Activated CD4-positive, CD25-positive, alpha-beta regulatory T cell treated with anti-CD3 and anti-CD28 coated beads, Interleukin-2, amount 50 U/mL, for 72 hours (primary cell): ENCODE measurements around the gene LSR.
A peak's percentile ranks its signal among the peaks of the same experiment; 100 is the strongest.

Experiments
- DNase-seq: peaks from one replicate; pipeline ENCODE4 v3.0.0; 2021

The LSR gene

GRCh38 chr19:35249146-35249847 is 495 bp downstream of the LSR start:
- peak; percentile 31 for DNase-seq

GRCh38 chr19:35249848-35250711 is 1.3 kb downstream of the LSR start:
- peak; percentile 25 for DNase-seq

GRCh38 chr19:35251456-35251855 is 2.7 kb downstream of the LSR start:
- no peak for DNase-seq

GRCh38 chr19:35253316-35254286 is 4.8 kb downstream of the LSR start:
- DNase-seq = peak; percentile 20

DNA sequence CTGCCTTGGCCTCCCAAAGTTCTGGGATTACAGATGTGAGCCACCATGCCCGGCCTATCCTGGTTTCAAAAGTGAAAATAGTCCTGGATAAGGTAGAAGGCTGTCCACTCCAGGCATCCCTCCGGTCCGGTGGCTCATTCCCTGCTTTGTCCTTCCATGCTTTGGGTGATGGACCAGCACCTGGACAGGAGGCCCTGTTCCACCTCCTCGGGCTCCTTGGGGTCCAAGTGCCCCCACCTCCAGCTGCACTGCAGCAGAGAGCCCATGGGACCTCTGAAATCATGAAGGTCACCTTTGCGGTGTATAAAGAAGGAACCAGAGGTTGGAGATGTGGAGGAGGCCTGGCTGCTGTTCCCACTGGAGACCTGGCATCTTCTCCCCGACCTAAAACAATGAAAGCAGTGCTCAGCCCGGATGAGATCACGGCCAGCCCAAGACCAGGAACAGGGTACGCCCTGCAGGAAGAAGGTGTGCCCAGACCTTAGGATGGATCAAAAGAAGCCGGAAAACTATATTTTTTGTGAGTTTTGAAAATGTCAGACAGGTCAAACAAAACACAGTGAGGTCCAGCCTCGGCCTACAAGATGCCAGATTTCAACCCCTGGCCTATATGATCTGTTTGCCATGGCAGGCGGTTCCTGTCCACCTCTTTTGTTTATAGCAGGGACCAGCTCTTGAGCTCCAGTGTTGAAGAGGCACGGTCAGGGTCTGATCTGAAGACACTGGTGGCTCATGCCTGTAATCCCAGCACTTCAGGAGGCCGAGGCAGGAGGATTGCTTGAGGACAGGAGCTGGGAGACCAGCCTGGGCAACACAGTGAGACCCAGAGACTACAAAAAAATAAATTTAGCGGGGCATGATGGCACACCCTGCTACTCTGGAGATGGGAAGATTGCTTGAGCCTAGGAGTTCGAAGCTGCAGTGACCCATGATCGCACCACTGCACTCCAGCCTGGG is 5.8 kb downstream of the LSR start:
- DNase-seq = peak; percentile 22

DNA sequence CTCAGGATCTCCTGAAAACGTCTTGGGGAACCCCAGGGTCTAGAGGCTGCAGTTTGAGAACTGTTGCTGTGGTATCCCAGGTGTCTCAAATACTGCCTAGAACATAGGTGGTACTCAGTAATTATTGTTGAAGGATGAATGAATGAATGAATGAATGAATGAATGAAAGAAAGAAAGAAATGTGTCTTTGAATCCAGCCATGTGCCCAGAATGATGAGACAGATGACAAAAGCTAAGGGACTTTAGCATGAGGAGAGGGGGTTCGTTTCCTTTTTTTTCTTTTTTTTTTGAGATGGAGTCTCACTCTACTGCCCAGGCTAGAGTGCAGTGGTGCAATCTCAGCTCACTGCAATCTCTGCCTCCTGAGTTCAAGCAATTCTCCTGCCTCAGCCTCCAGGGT is 7.8 kb downstream of the LSR start:
- DNase-seq = peak; percentile 17

DNA sequence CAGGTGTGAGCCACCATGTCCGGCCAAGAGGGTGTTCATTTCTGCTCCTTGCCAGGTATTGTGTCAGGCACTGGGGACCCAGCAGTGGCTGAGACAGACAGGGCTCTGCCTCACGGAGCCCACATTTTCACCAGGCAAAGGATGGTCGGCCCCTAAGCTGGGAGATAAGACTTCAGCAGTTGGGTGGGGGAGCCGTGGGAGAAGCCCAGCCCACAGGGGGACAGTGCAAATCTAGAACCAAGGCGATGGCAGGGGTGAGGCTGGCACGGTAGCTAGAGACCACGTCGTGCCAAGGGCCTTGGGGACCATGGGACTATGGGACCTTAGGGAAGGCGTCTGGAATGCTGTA is 8.3 kb downstream of the LSR start:
- peak; percentile 17 for DNase-seq

DNA sequence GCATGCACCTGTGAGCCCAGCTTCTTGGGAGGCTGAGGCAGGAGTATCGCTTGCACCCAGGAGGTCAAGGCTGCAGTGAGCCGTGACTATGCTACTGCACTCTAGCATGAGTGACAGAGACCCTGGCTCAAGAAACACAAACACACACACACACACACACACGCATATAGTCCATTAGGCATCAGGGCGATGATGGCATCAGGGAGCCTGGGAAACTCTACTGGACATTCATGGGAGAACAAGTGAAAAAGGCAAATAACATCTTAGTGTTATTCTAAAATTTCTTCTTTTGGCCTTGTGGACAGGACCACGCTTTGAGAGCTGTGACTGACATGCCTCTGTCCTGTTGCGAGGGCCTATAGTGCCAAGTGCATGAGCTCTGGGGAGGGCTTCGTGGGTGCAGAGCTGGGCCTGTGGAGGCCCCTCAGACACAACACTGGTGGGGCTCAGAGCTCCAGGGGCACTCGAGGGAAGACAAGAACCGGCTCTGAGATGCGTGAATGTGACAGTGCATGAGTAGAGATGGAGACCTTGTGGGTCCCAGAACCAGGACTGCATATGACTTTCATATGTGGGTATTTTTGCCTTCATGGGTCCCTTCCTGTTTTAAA is 12.0 kb downstream of the LSR start:
- peak; percentile 14 for DNase-seq

GRCh38 chr19:35261356-35262100 is 12.7 kb downstream of the LSR start:
- DNase-seq = peak; percentile 29

DNA sequence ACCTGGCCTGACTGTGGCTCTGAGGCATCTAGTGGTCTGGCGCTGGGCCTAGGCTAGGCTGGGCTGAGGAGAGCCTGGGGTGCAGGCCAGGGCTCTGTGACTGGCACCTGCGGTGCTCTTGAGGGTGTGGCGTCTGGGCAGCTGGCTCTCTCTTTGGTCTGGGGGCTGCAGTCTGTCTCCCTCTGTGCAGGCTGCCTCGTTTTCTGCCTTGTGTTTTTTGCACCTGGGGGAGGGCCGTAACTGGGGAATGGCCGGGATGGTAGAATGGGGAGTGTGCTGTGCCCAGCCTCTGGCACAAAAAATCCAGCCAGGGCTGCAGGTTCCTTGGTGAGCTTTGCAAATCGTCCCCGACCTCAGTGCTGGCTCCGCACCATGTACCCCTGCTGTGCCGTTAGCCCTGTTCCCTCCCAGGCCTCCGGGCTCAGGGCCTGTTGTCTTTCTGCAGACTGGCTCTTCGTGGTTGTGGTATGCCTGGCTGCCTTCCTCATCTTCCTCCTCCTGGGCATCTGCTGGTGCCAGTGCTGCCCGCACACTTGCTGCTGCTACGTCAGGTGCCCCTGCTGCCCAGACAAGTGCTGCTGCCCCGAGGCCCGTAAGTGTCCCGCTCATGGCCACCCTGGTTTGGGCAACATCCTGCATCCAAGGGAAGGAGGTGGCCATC is 13.4 kb downstream of the LSR start:
- DNase-seq = peak; percentile 28

DNA sequence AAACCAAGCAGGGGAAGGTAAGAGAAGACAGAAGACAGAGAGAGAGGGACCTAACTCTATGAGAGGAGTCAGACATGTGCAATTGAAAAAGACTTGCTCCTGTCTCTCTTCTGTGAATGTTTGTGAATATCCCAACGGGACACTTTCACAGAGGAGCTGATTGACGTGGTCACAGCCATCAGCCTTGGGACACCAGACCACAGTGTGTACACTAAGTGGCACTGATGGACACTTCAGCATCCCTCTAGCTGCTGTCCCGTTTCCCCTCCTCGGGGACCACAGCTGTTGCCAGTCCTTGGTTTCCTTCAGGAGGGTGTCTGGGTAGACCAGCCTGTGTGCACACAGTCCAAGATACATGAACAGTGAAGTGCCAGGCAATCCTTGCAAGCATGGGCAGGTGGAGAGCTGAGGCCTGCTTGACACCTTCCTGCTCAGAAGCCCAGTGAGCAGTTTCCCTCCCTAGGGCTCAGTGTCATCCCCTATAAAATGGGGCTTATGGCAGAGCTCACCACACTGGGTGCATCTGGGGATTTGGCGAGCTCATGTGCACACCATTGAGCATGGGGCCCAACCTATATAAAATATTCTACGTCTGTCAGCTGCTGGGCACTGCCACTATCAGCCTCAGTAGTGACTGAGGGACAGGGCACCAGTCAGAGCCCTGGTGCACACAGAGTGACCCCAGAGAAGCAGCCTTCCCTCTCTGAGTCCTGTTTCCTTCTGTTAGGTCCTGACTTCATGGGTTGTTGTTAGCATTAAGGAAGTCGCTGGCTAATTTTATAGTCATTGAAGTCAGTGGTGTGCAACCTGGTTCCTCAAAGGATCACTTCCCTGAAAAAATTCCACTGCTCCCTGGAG is 15.7 kb downstream of the LSR start:
- DNase-seq = peak; percentile 26

DNA sequence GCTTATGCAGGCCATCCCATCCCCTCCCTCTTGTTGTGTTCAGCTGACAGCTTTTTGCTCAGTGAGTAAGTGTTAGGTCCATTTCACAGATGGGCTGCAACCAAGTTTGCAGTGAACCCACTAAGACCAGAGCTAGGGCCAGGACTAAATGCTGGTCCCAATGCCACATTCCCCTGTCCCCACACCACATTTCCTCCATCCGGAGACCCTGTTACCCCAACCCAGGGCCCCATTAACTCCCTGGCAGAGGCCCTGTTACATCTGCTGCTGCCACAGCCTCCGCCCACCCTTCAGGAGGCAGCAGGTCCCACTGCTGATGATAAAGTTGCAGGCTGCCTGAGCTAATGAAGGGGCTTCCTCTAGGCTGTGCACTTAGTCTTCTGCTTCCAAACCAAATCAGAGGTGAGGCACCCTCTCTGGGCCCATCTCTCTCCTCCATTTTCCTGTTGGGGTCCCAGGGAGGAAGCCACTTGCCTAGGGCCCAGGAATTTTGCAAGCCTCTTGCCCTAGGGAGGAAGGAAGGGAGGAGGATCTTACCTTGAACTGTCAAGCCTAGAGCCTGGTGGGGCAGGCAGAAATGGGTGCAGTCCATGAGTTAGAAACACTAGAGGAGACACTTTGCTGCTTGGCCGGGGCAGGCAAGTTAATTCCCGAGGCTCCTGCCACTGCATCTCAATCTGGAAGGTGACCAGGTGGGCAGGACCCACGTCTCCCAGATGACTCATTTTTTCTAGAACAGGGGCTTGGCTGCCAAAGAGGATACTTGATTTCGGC is 16.5 kb downstream of the LSR start:
- peak; percentile 23 for DNase-seq

DNA sequence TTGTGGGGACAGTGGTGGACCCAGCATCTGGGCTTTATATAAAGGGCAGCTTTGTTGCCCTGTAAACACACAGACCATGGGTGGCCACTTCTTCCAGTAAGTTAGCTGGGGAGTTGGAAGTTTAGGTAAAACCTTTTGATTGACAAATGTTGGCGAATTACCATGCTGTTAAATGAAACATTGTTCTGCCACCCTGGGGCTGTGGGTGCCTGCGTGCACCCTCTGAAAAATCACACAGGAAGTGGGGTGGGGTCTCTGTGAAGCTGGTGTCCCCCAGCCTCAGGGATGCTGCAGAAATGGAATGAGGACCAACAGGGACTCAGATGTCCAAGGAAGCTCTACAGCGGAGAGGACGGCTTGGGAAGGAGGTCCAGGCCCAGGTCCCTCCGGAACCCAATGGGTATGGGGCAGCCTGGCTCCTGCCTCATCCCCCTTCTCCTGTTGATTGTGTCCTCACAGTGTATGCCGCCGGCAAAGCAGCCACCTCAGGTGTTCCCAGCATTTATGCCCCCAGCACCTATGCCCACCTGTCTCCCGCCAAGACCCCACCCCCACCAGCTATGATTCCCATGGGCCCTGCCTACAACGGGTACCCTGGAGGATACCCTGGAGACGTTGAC is 17.2 kb downstream of the LSR start:
- DNase-seq = peak; percentile 30

- DNase-seq = no peak
Observed at GRCh38 chr19:35266520-35267352, 17.9 kb downstream of the LSR start.

DNA sequence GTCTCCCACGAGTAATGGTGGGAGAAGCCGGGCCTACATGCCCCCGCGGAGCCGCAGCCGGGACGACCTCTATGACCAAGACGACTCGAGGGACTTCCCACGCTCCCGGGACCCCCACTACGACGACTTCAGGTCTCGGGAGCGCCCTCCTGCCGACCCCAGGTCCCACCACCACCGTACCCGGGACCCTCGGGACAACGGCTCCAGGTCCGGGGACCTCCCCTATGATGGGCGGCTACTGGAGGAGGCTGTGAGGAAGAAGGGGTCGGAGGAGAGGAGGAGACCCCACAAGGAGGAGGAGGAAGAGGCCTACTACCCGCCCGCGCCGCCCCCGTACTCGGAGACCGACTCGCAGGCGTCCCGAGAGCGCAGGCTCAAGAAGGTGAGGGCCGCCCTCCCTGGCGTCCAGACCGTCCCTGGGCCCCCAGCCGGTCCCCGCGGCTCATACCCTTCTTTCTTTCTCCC is 18.6 kb downstream of the LSR start:
- DNase-seq = peak; percentile 60

DNA sequence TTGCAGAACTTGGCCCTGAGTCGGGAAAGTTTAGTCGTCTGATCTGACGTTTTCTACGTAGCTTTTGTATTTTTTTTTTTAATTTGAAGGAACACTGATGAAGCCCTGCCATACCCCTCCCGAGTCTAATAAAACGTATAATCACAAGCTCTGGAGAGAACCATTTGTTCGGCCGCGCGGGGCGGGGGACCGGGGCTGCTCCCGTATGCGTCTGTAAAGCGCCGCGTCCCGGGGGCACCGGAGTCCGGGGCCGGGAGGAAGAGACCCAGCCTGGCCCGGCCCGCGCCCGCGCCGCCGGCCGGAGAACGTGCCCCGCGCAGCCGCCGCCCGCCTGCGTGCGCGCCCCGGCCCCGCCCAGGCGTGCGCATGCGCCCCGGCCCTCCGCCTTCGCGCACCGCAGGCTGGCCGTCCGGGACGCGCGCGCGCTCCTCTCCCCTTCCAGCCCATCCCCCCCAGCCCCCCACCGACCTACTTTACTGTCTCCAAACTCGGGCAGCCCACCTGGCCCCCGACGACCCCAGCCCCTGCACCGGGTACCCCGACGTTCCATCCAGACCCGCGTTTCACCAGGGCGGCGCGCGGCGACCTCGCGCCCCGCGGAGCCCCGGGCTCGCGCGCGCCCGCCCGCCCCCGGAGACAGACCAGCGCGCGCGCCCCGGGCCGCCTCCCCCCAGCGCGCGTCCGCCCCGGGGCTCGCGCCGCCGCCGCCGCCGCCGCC is 19.2 kb downstream of the LSR start:
- peak; percentile 83 for DNase-seq
